GM12878 (cell line): ENCODE data around the gene GLTP. TPM values are rescaled to one million over a fixed set of nuclear protein-coding genes. Genes with fewer than 3 reads are reported as not detected.

ENCODE experiments used
- BCLAF1 ChIP-seq: fragments of 450-650 bp; IDR thresholded peaks from 2 replicates; pipeline ENCODE4 v1.6.1; 2017; ENCODE audit warnings: antibody characterized with exemption, mild to moderate bottlenecking, moderate library complexity
- BHLHE40 ChIP-seq, 2 experiments: fragments of 450-650 bp in 1 of 2; IDR thresholded peaks; 2 replicates each; pipeline ENCODE4 v1.6.1; 2011 to 2017; ENCODE audit warnings: low read depth in 2 of 2, borderline replicate concordance in 1 of 2, improper control_type of control experiment in 1 of 2, low read length in 1 of 2, mild to moderate bottlenecking in 1 of 2
- BRCA1 ChIP-seq: IDR thresholded peaks from 2 replicates; pipeline ENCODE4 v1.6.1; 2011; ENCODE audit warnings: low read depth, low read length, improper control_type of control experiment
- DPF2 ChIP-seq: fragments of 450-650 bp; IDR thresholded peaks from 2 replicates; pipeline ENCODE4 v1.6.1; 2017; ENCODE audit warnings: mild to moderate bottlenecking
- E2F4 ChIP-seq: IDR thresholded peaks from 2 replicates; pipeline ENCODE4 v1.6.1; 2012; ENCODE audit warnings: low read depth, low read length, improper control_type of control experiment
- EED ChIP-seq: sonication (generic); IDR thresholded peaks from 2 replicates; pipeline ENCODE4 v1.6.1; 2016; ENCODE audit warnings: antibody characterized with exemption, low read depth
- HSF1 ChIP-seq: fragments of 150-350 bp; IDR thresholded peaks from 2 replicates; pipeline ENCODE4 v1.6.1; 2014; ENCODE audit warnings: mild to moderate bottlenecking, low read depth, low read length
- MLLT1 ChIP-seq: fragments of 450-650 bp; IDR thresholded peaks from 2 replicates; pipeline ENCODE4 v1.6.1; 2016; ENCODE audit warnings: mild to moderate bottlenecking
- NBN ChIP-seq: fragments of 450-650 bp; IDR thresholded peaks from 2 replicates; pipeline ENCODE4 v1.6.1; 2016
- NKRF ChIP-seq: fragments of 450-650 bp; conservative IDR thresholded peaks from 2 replicates; pipeline ENCODE4 v1.6.1; 2017; ENCODE audit warnings: mild to moderate bottlenecking, moderate library complexity
- RAD21 ChIP-seq: IDR thresholded peaks from 2 replicates; pipeline ENCODE4 v1.6.1; 2011; ENCODE audit warnings: mild to moderate bottlenecking, low read depth, low read length, moderate library complexity; ENCODE audit not compliant: insufficient read depth
- RUNX3 ChIP-seq: IDR thresholded peaks from 2 replicates; pipeline ENCODE4 v1.6.1; 2012; ENCODE audit warnings: low read length, inconsistent platforms
- ZNF24 ChIP-seq: fragments of 450-650 bp; IDR thresholded peaks from 2 replicates; pipeline ENCODE4 v1.6.1; 2017; ENCODE audit warnings: antibody characterized with exemption, mild to moderate bottlenecking
- ZNF274 ChIP-seq: IDR thresholded peaks from one replicate; pipeline ENCODE4 v1.8.0; 2011; ENCODE audit not compliant: insufficient read length, insufficient read depth
- polyA plus RNA-seq, 11 experiments: library from polyadenylated mRNA; depleted of rRNA in 4 of 11; unstranded in 6 of 11; stranded (reverse) in 5 of 11; fragments of >200 nt; fragmentation: Nextera tagmentation in 4 of 11; fragmentation: Illumina TruSeq in 1 of 11; extraction: Ambion mirVana in 4 of 11; extraction: Trizol in 1 of 11; gene quantifications; 1 replicate in 1 of 11; 2 replicates in 10 of 11; pipeline versions ENCODE4 v1.2.1 to v1.2.3, GENCODE V29; 2011 to 2016; ENCODE audit warnings: inconsistent platforms in 2 of 11, missing spikeins in 2 of 11, low read depth in 1 of 11
- total RNA-seq, 4 experiments: library from RNA; depleted of rRNA in 3 of 4; stranded (reverse); fragments of >200 nt in 3 of 4; fragmentation: Illumina TruSeq in 1 of 4; extraction: Trizol in 1 of 4; gene quantifications; 2 replicates each; pipeline versions ENCODE4 v1.2.1 to v1.2.3, GENCODE V29; 2013 to 2021

The GLTP gene
- total and polyA plus RNA-seq, 10 of the 15 experiments (the other 5 are each of a cell fraction or from before 2014, with no cell fraction given) = 16.8 to 44.0 (median 25.3) TPM

- TF ChIP-seq DPF2 (no peak), BHLHE40 (IDR thresholded peaks at IDR 0.05; ENCODE audit: borderline replicate concordance in 1 of 2, low read depth in 2 of 2, low read length in 1 of 2) (peak; percentile 82 to 92), BRCA1 (no peak), ZNF274 (no peak), ZNF24 (no peak), HSF1 (no peak), E2F4 (no peak), MLLT1 (no peak), BCLAF1 (no peak), NBN (peak; percentile 59), RAD21 (peak; percentile 43; the same call in 1 of the 2 replicates), RUNX3 (peak; percentile 28), NKRF (peak; percentile 94), EED (peak; percentile 70)
These were observed 19.7 kb upstream of the GLTP start, which contains the start of gene TCHP (continued) for GRCh38 chr12:109899783-109900751.
